ENCODE data around the gene CSTPP1.

DNA sequence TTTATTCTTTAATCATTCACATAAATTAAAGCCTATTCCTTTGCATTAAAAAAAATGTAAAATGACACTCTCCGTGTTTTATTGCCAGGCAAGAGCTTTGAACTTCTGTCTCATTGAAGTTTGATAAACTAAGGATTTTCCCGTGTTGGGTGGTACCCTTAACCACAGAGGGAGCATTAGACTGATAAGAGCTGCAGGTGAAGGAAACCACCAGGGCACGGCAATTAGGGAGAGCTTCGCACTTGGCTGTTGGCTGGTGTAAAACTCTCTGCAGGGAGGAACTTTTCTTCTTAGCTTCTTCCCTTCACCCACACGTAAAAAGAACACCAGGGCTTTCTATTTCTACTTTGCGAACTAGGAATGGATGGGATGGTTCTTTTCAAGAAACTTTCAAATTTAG, 47.0 kb downstream of the CSTPP1 start:
- TF ChIP-seq, protein P1, sequence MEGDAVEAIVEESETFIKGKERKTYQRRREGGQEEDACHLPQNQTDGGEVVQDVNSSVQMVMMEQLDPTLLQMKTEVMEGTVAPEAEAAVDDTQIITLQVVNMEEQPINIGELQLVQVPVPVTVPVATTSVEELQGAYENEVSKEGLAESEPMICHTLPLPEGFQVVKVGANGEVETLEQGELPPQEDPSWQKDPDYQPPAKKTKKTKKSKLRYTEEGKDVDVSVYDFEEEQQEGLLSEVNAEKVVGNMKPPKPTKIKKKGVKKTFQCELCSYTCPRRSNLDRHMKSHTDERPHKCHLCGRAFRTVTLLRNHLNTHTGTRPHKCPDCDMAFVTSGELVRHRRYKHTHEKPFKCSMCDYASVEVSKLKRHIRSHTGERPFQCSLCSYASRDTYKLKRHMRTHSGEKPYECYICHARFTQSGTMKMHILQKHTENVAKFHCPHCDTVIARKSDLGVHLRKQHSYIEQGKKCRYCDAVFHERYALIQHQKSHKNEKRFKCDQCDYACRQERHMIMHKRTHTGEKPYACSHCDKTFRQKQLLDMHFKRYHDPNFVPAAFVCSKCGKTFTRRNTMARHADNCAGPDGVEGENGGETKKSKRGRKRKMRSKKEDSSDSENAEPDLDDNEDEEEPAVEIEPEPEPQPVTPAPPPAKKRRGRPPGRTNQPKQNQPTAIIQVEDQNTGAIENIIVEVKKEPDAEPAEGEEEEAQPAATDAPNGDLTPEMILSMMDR (conservative IDR thresholded peaks at IDR 0.05; ENCODE audit: low read depth, low read length), result no peak
- TF ChIP-seq POLR2A (IDR thresholded peaks at IDR 0.05; ENCODE audit: low read depth, low read length), result no peak
- TF ChIP-seq, protein P2, sequence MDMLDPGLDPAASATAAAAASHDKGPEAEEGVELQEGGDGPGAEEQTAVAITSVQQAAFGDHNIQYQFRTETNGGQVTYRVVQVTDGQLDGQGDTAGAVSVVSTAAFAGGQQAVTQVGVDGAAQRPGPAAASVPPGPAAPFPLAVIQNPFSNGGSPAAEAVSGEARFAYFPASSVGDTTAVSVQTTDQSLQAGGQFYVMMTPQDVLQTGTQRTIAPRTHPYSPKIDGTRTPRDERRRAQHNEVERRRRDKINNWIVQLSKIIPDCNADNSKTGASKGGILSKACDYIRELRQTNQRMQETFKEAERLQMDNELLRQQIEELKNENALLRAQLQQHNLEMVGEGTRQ (IDR thresholded peaks at IDR 0.05; ENCODE audit: low read depth, low read length), result no peak
- TF ChIP-seq, protein P3, sequence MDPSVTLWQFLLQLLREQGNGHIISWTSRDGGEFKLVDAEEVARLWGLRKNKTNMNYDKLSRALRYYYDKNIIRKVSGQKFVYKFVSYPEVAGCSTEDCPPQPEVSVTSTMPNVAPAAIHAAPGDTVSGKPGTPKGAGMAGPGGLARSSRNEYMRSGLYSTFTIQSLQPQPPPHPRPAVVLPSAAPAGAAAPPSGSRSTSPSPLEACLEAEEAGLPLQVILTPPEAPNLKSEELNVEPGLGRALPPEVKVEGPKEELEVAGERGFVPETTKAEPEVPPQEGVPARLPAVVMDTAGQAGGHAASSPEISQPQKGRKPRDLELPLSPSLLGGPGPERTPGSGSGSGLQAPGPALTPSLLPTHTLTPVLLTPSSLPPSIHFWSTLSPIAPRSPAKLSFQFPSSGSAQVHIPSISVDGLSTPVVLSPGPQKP (IDR thresholded peaks at IDR 0.05; ENCODE audit: borderline replicate concordance, low read depth, low read length), result no peak
